ENCODE results near the gene KCNK5.

DNA sequence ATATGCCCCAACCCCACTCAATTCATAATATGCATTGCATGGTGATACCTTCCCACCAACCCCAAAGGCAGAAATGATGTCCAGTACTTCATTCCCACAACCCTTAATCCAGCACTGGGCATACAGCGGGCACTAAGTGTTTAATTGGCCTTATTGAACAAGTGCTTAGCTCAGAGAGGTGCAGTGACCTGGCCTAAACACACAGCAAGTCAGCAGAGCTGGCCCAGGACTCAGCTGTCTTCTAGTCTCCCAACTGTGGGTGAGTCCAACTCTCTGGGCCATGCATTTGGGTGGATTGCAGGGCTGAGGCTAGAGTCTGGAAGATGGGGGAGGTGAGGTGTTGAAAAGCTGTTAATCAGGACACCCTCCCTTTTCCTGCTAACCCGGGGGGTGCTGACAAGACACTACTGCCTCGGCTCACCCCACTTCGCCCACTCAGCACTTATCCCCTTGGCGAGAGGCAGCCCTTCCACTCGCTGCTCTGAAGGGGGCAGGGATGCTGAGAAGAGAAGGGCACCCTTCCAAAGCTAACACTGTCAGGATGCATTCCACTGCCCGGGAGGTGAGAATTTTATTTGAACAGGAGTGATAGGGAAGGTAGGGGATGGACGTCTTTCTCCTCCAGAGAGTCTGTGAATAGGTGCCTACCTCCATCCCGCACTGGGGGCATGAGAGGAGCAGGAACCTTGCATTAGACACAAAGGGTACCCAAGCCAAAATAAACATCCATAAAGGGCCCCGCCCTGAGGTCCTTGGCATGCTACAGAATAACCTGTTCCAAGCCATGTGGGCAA, 14.2 kb downstream of the KCNK5 start:
- TF ChIP-seq, protein P1, sequence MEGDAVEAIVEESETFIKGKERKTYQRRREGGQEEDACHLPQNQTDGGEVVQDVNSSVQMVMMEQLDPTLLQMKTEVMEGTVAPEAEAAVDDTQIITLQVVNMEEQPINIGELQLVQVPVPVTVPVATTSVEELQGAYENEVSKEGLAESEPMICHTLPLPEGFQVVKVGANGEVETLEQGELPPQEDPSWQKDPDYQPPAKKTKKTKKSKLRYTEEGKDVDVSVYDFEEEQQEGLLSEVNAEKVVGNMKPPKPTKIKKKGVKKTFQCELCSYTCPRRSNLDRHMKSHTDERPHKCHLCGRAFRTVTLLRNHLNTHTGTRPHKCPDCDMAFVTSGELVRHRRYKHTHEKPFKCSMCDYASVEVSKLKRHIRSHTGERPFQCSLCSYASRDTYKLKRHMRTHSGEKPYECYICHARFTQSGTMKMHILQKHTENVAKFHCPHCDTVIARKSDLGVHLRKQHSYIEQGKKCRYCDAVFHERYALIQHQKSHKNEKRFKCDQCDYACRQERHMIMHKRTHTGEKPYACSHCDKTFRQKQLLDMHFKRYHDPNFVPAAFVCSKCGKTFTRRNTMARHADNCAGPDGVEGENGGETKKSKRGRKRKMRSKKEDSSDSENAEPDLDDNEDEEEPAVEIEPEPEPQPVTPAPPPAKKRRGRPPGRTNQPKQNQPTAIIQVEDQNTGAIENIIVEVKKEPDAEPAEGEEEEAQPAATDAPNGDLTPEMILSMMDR (IDR thresholded peaks at IDR 0.05), result no peak
- TF ChIP-seq ZFX (IDR thresholded peaks at IDR 0.05; ENCODE audit: borderline replicate concordance), result no peak
